PC-3 (cell line): ENCODE results near the gene TMEM63B. TPM values are rescaled to one million over a fixed set of nuclear protein-coding genes. Genes with fewer than 3 reads are reported as not detected.
A peak's percentile ranks its signal among the peaks of the same experiment; 100 is the strongest.

Experiments
- ATAC-seq: fragments of 200-7000 bp; cut with Tn5 transposase; 2 replicates; pipeline ENCODE4 v1.9.1; 2020; ENCODE audit warnings: mild to moderate bottlenecking, moderate library complexity
- BruUV-seq: library from RNA; stranded (reverse); fragments of 400-500 nt; replicated peaks from 2 replicates; lab custom pipeline; 2021; lab: Mats Ljungman, UMichigan
- CTCF ChIA-PET: fragments of 300-600 bp; sonication (Branson Sonifier 250); formaldehyde crosslinking; loops from one replicate; lab custom pipeline; 2022; ENCODE audit warnings: antibody characterized with exemption; lab: Charles Lee
- POLR2A ChIA-PET: fragments of 300-600 bp; sonication (Branson Sonifier 250); formaldehyde crosslinking; loops from one replicate; lab custom pipeline; 2022; ENCODE audit warnings: antibody characterized with exemption; ENCODE audit not compliant: unreplicated experiment; lab: Charles Lee
- DNase-seq: peaks from one replicate; pipeline ENCODE4 v3.0.0-alpha.2; 2015
- H2AFZ ChIP-seq: fragments of 300-600 bp; sonication (generic); 2 replicates; pipeline ENCODE4 v1.6.0; 2016; ENCODE audit warnings: antibody characterized with exemption, low read length
- H3F3A ChIP-seq: fragments of 300-600 bp; sonication (generic); one replicate; pipeline ENCODE4 v1.6.0; 2017; ENCODE audit warnings: antibody characterized with exemption, low read length, control low read depth, mild to moderate bottlenecking; ENCODE audit not compliant: unreplicated experiment
- H3K27ac ChIP-seq: fragments of 300-600 bp; sonication (generic); 2 replicates; pipeline ENCODE4 v1.5.1; 2016; ENCODE audit warnings: mild to moderate bottlenecking, low read length
- H3K27me3 ChIP-seq: fragments of 300-600 bp; sonication (generic); 2 replicates; pipeline ENCODE4 v1.6.1; 2016; ENCODE audit warnings: low read length, mixed read lengths
- H3K36me3 ChIP-seq: fragments of 300-600 bp; sonication (generic); 2 replicates; pipeline ENCODE4 v1.6.1; 2016; ENCODE audit warnings: low read depth, mixed run types, low read length, mixed read lengths
- H3K4me1 ChIP-seq: fragments of 300-600 bp; sonication (generic); 2 replicates; pipeline ENCODE4 v1.5.1; 2016; ENCODE audit warnings: low read length; ENCODE audit not compliant: insufficient read depth
- H3K4me2 ChIP-seq: fragments of 300-600 bp; sonication (generic); 2 replicates; pipeline ENCODE4 v1.6.0; 2016; ENCODE audit warnings: low read length
- H3K4me3 ChIP-seq: fragments of 300-600 bp; sonication (generic); 2 replicates; pipeline ENCODE4 v1.5.1; 2016; ENCODE audit warnings: mild to moderate bottlenecking, low read length, mixed read lengths
- H3K79me2 ChIP-seq: fragments of 300-600 bp; sonication (generic); 2 replicates; pipeline ENCODE4 v1.6.1; 2017; ENCODE audit warnings: low read length, mixed read lengths
- H3K9ac ChIP-seq: fragments of 300-600 bp; sonication (generic); 2 replicates; pipeline ENCODE4 v1.6.0; 2016; ENCODE audit warnings: mild to moderate bottlenecking, low read length
- H3K9me2 ChIP-seq: fragments of 300-600 bp; sonication (generic); replicated peaks from 2 replicates; pipeline ENCODE4 v1.6.1; 2016; ENCODE audit warnings: mixed run types, low read length, mixed read lengths
- H3K9me3 ChIP-seq: fragments of 300-600 bp; sonication (generic); 2 replicates; pipeline ENCODE4 v1.6.1; 2016; ENCODE audit warnings: low read length, mixed read lengths
- H4K20me1 ChIP-seq: fragments of 300-600 bp; sonication (generic); 2 replicates; pipeline ENCODE4 v1.6.1; 2016; ENCODE audit warnings: low read length, mixed read lengths
- CTCF ChIP-seq: fragments of 300-600 bp; sonication (generic); conservative IDR thresholded peaks from 2 replicates; pipeline ENCODE4 v1.5.1; 2017; ENCODE audit warnings: antibody characterized with exemption, low read depth, mild to moderate bottlenecking, low read length
- EZH2 ChIP-seq: fragments of 300-600 bp; sonication (generic); IDR thresholded peaks from one replicate; pipeline ENCODE4 v1.6.1; 2017; ENCODE audit warnings: antibody characterized with exemption, mild to moderate bottlenecking, low read length; ENCODE audit not compliant: unreplicated experiment
- EZH2phosphoT487 ChIP-seq: fragments of 300-600 bp; sonication (generic); IDR thresholded peaks from 2 replicates; pipeline ENCODE4 v1.6.1; 2018; ENCODE audit warnings: mild to moderate bottlenecking, antibody characterized with exemption, low read length, borderline replicate concordance
- intact Hi-C: fragments of 100-400 bp; cut with micrococcal nuclease; formaldehyde crosslinking; loops from 2 replicates; pipeline ENCODE4 v1.9.0; 2023
- total RNA-seq: library from RNA; depleted of rRNA; stranded (reverse); fragments of >200 nt; gene quantifications from 2 replicates; pipeline ENCODE4 v1.2.3, GENCODE V29; 2014

TMEM63B gene
- total RNA-seq, 1 experiment from 2014 or later: 23.6 TPM

GRCh38 chr6:44185953-44186634 is 58.7 kb downstream of the TMEM63B start:
- H3K4me1 ChIP-seq: no peaks in the 10 kb centered on the region
- H3K9me2 ChIP-seq: no peaks in the 10 kb centered on the region
- no peaks in the 10 kb centered on the region for H3K9me3 ChIP-seq
- no peaks in the 10 kb centered on the region for H3F3A ChIP-seq
- BruUV-seq: no TSS peak
- TF ChIP-seq EZH2phosphoT487: no peak
- TF ChIP-seq CTCF: no peak
- TF ChIP-seq EZH2: no peak
- no peak overlapping the region for H3K27ac ChIP-seq
- intact Hi-C loops: no loop called here
- CTCF ChIA-PET: no interaction called here
- 0 out of 2 replicates have a peak overlapping the region, but pooled peaks have one; percentile 34 for H2AFZ ChIP-seq
- no peaks in the 10 kb centered on the region for H4K20me1 ChIP-seq
- ATAC-seq (no peak), DNase-seq (no peak)
- no peaks in the 10 kb centered on the region for H3K27me3 ChIP-seq
- POLR2A ChIA-PET: interaction anchor here (0.6 kb wide), 1 partner anchor 52 kb away, joined by 3 read pairs; no protein-coding TSS in a partner anchor
- H3K79me2 ChIP-seq: no peaks in the 10 kb centered on the region
- H3K4me3 ChIP-seq: no peak overlapping the region
- H3K9ac ChIP-seq: no peak overlapping the region
- H3K4me2 ChIP-seq: no peak overlapping the region
- no peaks in the 10 kb centered on the region for H3K36me3 ChIP-seq

GRCh38 chr6:44186635-44187025 is 59.3 kb downstream of the TMEM63B start:
- TF ChIP-seq CTCF (no peak), EZH2 (no peak), EZH2phosphoT487 (no peak)
- DNase-seq (no peak), ATAC-seq (no peak; the same call in 1 of the 2 replicates)
- H3K4me3 ChIP-seq: no peak overlapping the region
- H3K9me2 ChIP-seq: no peaks in the 10 kb centered on the region
- no peaks in the 10 kb centered on the region for H4K20me1 ChIP-seq
- no peak overlapping the region for H3K9ac ChIP-seq
- H3K27ac ChIP-seq: no peak overlapping the region
- BruUV-seq: no TSS peak
- no peaks in the 10 kb centered on the region for H3K79me2 ChIP-seq
- ChIA-PET CTCF (no interaction called here), POLR2A (no interaction called here)
- no peaks in the 10 kb centered on the region for H3K4me1 ChIP-seq
- H3F3A ChIP-seq: no peaks in the 10 kb centered on the region
- no peak overlapping the region for H3K4me2 ChIP-seq
- H2AFZ ChIP-seq: 0 out of 2 replicates have a peak overlapping the region, but pooled peaks have one; percentile 34
- H3K36me3 ChIP-seq: no peaks in the 10 kb centered on the region
- intact Hi-C loops: no loop called here
- H3K27me3 ChIP-seq: no peaks in the 10 kb centered on the region
- H3K9me3 ChIP-seq: no peaks in the 10 kb centered on the region

DNA sequence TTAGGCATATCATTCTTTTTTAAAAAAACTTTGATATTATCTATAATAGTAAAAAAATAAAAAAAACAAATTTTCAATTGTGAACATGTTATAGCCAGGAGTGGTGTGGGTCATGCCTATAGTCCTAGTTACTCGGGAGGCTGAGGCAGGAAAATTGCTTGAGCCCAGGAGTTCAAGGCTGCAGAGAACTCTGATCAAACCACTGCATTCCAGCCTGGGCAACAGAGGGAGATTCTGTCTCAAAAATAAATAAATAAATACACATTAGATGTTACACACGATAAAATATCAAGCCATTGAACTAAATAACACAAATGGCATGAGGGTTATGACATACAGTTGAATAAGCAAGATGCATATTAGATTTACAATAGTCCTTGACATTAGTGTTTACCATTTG is 61.5 kb downstream of the TMEM63B start:
- H3K9ac ChIP-seq: no peak overlapping the region
- no peaks in the 10 kb centered on the region for H3K79me2 ChIP-seq
- DNase-seq: no peak
- no TSS peak for BruUV-seq
- H2AFZ ChIP-seq: no peak overlapping the region
- H3K27ac ChIP-seq: no peak overlapping the region
- no peaks in the 10 kb centered on the region for H3K36me3 ChIP-seq
- no peaks in the 10 kb centered on the region for H3F3A ChIP-seq
- no peaks in the 10 kb centered on the region for H3K9me3 ChIP-seq
- intact Hi-C loops: no loop called here
- H3K27me3 ChIP-seq: no peaks in the 10 kb centered on the region
- no peak overlapping the region for H3K4me3 ChIP-seq
- no peak overlapping the region for H3K4me2 ChIP-seq
- no peak for ATAC-seq
- ChIA-PET POLR2A (no interaction called here), CTCF (no interaction called here)
- no peaks in the 10 kb centered on the region for H3K9me2 ChIP-seq
- no peaks in the 10 kb centered on the region for H3K4me1 ChIP-seq
- no peaks in the 10 kb centered on the region for H4K20me1 ChIP-seq
- TF ChIP-seq EZH2phosphoT487 (no peak), CTCF (no peak), EZH2 (no peak)
